Adrenal gland (tissue), 12 donors: ENCODE measurements around the gene DNHD1. TPM values are rescaled to one million over a fixed set of nuclear protein-coding genes. Genes with fewer than 3 reads are reported as not detected.

Source experiments
- DNase-seq, 7 donors: peaks; one replicate each; pipeline ENCODE4 v3.0.0-alpha.2; 2019 to 2020
- H3K27ac ChIP-seq, 5 donors: fragments of 200-600 bp; sonication (generic) in 4 of 5; 1 replicate in 3 of 5; 2 replicates in 2 of 5; pipeline versions ENCODE4 v1.5.1 to v1.8.0; 2016 to 2020; ENCODE audit warnings: mild to moderate bottlenecking in 1 of 5
- H3K27me3 ChIP-seq: fragments of 200-600 bp; 2 replicates; pipeline ENCODE4 v1.8.0; 2021
- H3K36me3 ChIP-seq, 2 donors: fragments of 200-600 bp; replicated peaks in 1 of 2; 1 replicate in 1 of 2; 2 replicates in 1 of 2; pipeline versions ENCODE4 v1.5.1 to v1.8.0; 2018 to 2022
- H3K4me1 ChIP-seq, 2 donors: fragments of 200-600 bp; replicated peaks in 1 of 2; 1 replicate in 1 of 2; 2 replicates in 1 of 2; pipeline versions ENCODE4 v1.5.1 to v1.8.0; 2018 to 2021
- H3K4me3 ChIP-seq, 4 donors: fragments of 200-600 bp; sonication (generic) in 3 of 4; one replicate each; pipeline ENCODE4 v1.5.1; 2016 to 2018
- H3K9me3 ChIP-seq, 3 donors: fragments of 200-600 bp; sonication (generic) in 1 of 3; replicated peaks in 1 of 3; 1 replicate in 2 of 3; 2 replicates in 1 of 3; pipeline versions ENCODE4 v1.5.1 to v1.8.0; 2016 to 2021
- POLR2A ChIP-seq, 2 donors: fragments of 450-650 bp; IDR thresholded peaks; one replicate each; pipeline ENCODE4 v1.6.1; 2017; ENCODE audit warnings: antibody characterized with exemption in 2 of 2, mild to moderate bottlenecking in 2 of 2, moderate library complexity in 1 of 2
- WGBS, 4 donors: extraction: QIAGEN DNeasy Blood & Tissue Kit in 2 of 4; methylation state at CpG; one replicate each; pipeline versions ENCODE4 v1.1.5 to v1.1.7; 2013 to 2017; 5-methylcytosine and 5-hydroxymethylcytosine counted together
- intact Hi-C, 2 donors: fragments of 100-400 bp; cut with DNase I; formaldehyde crosslinking; loops; one replicate each; pipeline versions ENCODE4 v1.14.1 to v1.15.0; 2022 to 2023
- polyA plus RNA-seq, 3 donors: library from polyadenylated mRNA; stranded (reverse); fragments of 200-250 nt in 2 of 3; fragments of 350-450 nt in 1 of 3; fragmentation: Illumina TruSeq in 1 of 3; extraction: RNeasy Lipid Tissue Mini Kit (QIAGEN cat#74804) in 1 of 3; gene quantifications; one replicate each; pipeline ENCODE4 v1.2.3, GENCODE V29; 2013 to 2014
- total RNA-seq, 9 donors: library from RNA; depleted of rRNA in 4 of 9; stranded (reverse); fragments of >200 nt in 4 of 9; fragments of 120-200 nt in 1 of 9; fragmentation: NEBNext Ultra II Directional in 1 of 9; extraction: Animal tissue kit (Norgen Biotek cat#: 25700) in 1 of 9; gene quantifications; one replicate each; pipeline versions ENCODE4 v1.1.0 to v1.2.4, GENCODE V29; 2013 to 2023
- TF ChIP-seq, protein P1 (sequence below), 6 experiments: fragments of 450-650 bp in 4 of 6; fragments of 200-600 bp in 2 of 6; sonication (generic) in 1 of 6; IDR thresholded peaks; 1 replicate in 5 of 6; 2 replicates in 1 of 6; pipeline versions ENCODE4 v1.5.1 to v1.8.0; 2016 to 2021; ENCODE audit warnings: antibody characterized with exemption in 6 of 6, mild to moderate bottlenecking in 2 of 6, moderate library complexity in 1 of 6
- donor health status: healthy with polysubstance abuse.
- donor health status: Bipolar disorder and iron deficiency.
- donor health status: DM: yes; HTN: yes; CAD: no.
- donor health status: DM: no; HTN: no; CAD: no.
- donor health status: DM: no; HTN: no; CAD: no.
- donor health status: DM: yes; HTN: yes; CAD: no.

DNHD1 gene
- total and polyA plus RNA-seq, 12 donors = 3.9 to 27.1 (median 9.9) TPM

DNA sequence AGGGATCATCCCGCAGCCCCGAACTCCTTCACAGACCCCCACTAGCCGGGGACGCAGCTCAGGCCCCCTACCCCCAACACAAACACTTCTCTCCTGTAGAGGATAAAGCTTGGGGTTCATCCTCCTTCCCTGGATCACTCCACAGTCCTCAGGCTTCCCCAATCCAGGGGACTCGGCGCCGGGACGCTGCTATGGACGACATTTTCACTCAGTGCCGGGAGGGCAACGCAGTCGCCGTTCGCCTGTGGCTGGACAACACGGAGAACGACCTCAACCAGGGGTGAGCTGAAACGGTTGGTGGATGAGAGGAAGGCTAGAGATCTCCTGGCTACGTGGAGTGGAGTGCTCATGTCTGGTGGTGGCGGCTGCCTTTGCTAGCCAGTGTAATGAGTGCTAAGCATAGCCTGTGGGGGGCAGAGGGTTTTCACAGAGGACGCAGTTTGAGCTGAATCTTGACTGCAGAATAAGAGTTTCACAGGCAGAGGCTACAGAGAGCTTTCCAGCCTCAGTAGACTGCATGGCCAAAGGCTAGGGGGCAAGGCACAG is 107.1 kb downstream of the DNHD1 start:
- TF ChIP-seq POLR2A (IDR thresholded peaks at IDR 0.05) = peak; percentile 21 to 52
- TF ChIP-seq, protein P1, sequence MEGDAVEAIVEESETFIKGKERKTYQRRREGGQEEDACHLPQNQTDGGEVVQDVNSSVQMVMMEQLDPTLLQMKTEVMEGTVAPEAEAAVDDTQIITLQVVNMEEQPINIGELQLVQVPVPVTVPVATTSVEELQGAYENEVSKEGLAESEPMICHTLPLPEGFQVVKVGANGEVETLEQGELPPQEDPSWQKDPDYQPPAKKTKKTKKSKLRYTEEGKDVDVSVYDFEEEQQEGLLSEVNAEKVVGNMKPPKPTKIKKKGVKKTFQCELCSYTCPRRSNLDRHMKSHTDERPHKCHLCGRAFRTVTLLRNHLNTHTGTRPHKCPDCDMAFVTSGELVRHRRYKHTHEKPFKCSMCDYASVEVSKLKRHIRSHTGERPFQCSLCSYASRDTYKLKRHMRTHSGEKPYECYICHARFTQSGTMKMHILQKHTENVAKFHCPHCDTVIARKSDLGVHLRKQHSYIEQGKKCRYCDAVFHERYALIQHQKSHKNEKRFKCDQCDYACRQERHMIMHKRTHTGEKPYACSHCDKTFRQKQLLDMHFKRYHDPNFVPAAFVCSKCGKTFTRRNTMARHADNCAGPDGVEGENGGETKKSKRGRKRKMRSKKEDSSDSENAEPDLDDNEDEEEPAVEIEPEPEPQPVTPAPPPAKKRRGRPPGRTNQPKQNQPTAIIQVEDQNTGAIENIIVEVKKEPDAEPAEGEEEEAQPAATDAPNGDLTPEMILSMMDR (IDR thresholded peaks at IDR 0.05) = no peak
- DNase-seq = peak in 6 of 7 donors; percentile 48 to 79 (median 62)
- peaks cover 0 to 40% of the 10 kb centered on the region in 2 donors for H3K36me3 ChIP-seq
- intact Hi-C loops = loop anchor here in 1 of 2 donors (5.0 to 10.0 kb wide), 2 partner anchors 69 to 78 kb away; partner anchors contain the start of gene MRPL17
- WGBS, 4 donors = 0 to 1% (median 0%) methylated on average over 7 to 20 of the region's 20 CpGs
- no peaks in the 10 kb centered on the region for H3K9me3 ChIP-seq
- H3K27me3 ChIP-seq = no peaks in the 10 kb centered on the region
- peak overlapping the region; percentile 34 to 98 (median 90) for H3K27ac ChIP-seq
- H3K4me3 ChIP-seq = peak overlapping the region; percentile 48 to 95 (median 88)
- H3K4me1 ChIP-seq = peaks cover 34 to 55% of the 10 kb centered on the region in 2 donors

DNA sequence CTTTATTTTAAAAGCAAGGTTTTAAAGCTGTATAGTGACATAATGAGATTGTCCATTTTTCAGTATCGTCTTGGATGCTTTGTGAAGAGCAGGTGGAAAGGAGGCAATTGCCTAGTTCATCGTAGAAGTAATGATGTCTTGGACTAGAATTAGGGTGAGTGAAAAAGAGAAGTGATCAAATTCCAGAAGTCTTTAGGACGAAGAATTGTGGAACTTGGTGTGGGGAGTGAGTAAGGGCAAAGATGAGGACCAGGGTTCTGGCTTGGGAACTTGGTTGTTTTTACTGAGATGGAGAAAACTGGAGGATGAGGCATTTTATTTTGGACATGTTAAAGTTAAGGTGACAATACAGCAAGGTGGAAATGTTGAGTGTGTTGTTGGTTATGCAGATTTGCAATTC is 107.7 kb downstream of the DNHD1 start:
- Histone ChIP-seq H3K9me3 (no peaks in the 10 kb centered on the region), H3K4me1 (peaks cover 34 to 55% of the 10 kb centered on the region in 2 donors), H3K27me3 (no peaks in the 10 kb centered on the region), H3K36me3 (peaks cover 0 to 40% of the 10 kb centered on the region in 2 donors), H3K27ac (peak overlapping the region; percentile 34 to 98 (median 90)), H3K4me3 (peak overlapping the region; percentile 48 to 95 (median 88))
- WGBS, 4 donors = 28 to 43% (median 35%) methylated on average over 3 of the region's 3 CpGs
- DNase-seq = peak in 2 of 7 donors; percentile 5 to 9
- TF ChIP-seq, protein P1 (IDR thresholded peaks at IDR 0.05) = no peak
- no peak for TF ChIP-seq POLR2A (IDR thresholded peaks at IDR 0.05)
- intact Hi-C loops = loop anchor here in 1 of 2 donors (5.0 to 10.0 kb wide), 2 partner anchors 70 to 78 kb away; partner anchors contain the start of gene MRPL17

- Histone ChIP-seq H3K4me1 (peaks cover 39 to 59% of the 10 kb centered on the region in 2 donors), H3K27me3 (no peaks in the 10 kb centered on the region), H3K9me3 (no peaks in the 10 kb centered on the region), H3K4me3 (peak overlapping the region in 1 of 4 donors; percentile 95), H3K36me3 (peaks cover 0 to 37% of the 10 kb centered on the region in 2 donors), H3K27ac (peak overlapping the region in 4 of 5 donors; percentile 75 to 90 (median 84))
- DNase-seq = peak; percentile 84 to 96 (median 92)
- WGBS, 4 donors = 15 to 20% (median 20%) methylated on average over 10 to 11 of the region's 11 CpGs
- intact Hi-C loops = loop anchor here in 1 of 2 donors (10.0 kb wide), 1 partner anchor 72 kb away; no protein-coding TSS in a partner anchor
- peak; percentile 41 to 75 for TF ChIP-seq POLR2A (IDR thresholded peaks at IDR 0.05)
- TF ChIP-seq, protein P1 (IDR thresholded peaks at IDR 0.05) = no peak
These were observed 109.5 kb downstream of the DNHD1 start for GRCh38 chr11:6606471-6607189.

DNA sequence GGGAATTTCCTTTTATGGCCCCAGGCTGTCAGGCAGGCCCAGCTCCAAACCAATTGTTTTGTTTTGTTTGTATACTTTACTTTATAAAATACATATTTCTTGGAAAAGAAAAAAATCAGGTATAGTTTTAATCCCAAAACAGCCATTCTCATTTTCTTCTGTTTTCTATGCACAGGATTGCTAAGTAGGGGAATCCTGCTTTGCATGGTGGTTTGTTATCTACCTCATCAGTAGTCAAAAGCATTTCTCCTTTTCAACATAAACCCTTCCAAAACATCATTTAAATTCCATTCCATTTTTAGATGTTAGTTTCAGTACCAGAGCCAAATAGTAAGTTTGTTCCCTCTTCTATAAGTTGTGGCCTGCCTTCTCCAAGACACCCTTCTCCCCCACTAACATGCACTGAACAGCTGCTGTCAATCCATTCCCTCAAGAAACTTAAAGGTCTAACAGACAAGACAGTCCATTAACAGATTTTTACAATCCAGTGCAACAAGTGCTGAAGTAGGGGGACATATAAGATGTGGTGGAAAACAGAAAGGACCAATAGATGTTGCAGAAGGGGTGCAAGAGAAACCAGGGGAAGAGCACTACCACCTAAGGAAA is 110.2 kb downstream of the DNHD1 start:
- peak in 1 of 7 donors; percentile 15 for DNase-seq
- Histone ChIP-seq H3K4me3 (peak overlapping the region in 1 of 4 donors; percentile 0), H3K27me3 (no peaks in the 10 kb centered on the region), H3K27ac (peak overlapping the region in 3 of 5 donors; percentile 75 to 90 (median 89)), H3K36me3 (peaks cover 0 to 37% of the 10 kb centered on the region in 2 donors), H3K4me1 (peaks cover 34 to 53% of the 10 kb centered on the region in 2 donors), H3K9me3 (no peaks in the 10 kb centered on the region)
- intact Hi-C loops = loop anchor here in 1 of 2 donors (10.0 kb wide), 1 partner anchor 72 kb away; no protein-coding TSS in a partner anchor
- TF ChIP-seq POLR2A (IDR thresholded peaks at IDR 0.05) = no peak
- TF ChIP-seq, protein P1 (IDR thresholded peaks at IDR 0.05) = no peak
